Measurements from ENCODE around the gene MICAL1.

GRCh38 chr6:109446072-109446471 is 9.5 kb downstream of the MICAL1 start:
- TF ChIP-seq CTCF (IDR thresholded peaks at IDR 0.05) (no peak), EZH2 (IDR thresholded peaks at IDR 0.05; ENCODE audit: borderline replicate concordance, insufficient read depth, low read depth, low read length, poor library complexity, severe bottlenecking) (no peak)

All from B cell (primary cell).